Stimulated activated CD8-positive, alpha-beta memory T cell treated with anti-CD3 and anti-CD28 coated beads, Interleukin-15, amount 100 ng/mL, for 48 hours (primary cell): ENCODE data around the gene PHF10.

ENCODE experiments used
- DNase-seq, 2 donors: peaks; one replicate each; pipeline ENCODE4 v3.0.0-alpha.2; 2020; ENCODE audit warnings: low read depth in 2 of 2

The PHF10 gene

DNA sequence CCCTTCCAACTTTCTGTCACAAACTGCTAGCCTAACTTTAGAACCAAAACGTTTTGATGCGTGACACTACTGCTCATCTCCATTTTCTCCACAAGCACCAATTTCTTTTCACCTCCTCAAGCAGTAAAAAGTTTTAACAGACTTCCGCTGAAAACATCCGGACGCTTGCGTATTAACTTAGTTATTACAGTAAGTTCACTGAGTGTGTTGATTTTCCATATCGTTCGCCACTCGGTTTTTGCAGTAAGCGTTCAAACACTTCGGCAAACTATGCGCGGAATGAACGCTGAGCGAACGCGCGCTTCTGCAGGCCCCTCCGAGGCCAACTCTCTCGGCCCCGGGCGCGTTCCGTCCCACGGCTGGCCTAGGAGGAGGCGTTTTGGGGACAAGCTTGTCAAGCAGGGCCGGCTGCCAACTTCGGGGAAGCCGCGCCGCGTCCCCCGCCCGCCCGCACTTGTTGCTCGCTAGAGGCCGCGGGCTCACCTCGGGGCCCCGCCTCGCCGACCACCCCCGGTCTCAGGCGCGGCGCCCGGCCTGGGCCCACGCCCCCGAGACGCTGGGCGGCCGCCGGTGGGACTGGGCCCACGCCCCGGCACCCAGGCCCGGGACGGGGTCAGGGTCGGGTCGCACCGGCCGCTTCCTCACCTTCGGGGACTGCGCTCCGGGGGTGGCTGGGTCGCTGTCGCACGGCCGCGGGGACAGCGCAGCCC is 945 bp downstream of the PHF10 start:
- peak; percentile 49 to 50 for DNase-seq

DNA sequence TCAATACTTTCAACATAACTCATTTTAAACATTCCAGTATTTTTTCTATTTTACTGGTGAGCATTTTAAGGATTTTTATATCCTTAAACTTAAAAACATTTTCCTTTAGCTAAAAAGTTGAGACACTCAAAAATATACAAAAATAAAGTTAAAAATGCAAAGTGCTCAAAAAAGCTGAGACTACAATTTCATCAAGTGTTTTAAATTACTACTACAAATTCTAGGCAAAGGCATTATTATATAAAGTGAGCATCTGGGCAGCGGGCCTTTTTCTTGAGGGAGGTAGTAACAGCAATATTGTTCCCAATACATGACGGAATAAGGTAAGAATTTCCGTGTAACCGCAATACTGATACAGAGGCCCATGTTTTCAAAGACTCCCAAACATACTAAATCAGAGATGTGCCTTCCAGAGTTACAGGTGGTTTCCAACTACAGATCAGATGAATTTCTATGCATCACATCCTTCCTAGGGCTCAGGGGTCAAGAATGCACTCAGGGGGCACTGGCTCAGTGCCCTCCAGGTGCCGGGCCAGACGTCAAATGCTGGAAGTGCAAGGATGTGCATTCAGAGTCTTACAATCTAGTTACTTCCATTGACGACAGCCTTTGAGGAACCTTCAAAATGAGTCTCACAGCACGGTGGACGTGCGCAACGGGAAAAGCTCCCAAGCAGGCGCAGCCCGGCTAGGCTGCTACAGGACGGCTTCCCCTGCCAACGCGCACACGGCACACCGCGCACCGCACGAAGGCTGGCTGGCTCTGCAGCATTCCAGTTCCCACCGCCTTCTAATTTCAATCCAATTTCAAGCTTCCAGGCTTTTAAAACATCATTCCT is 1.7 kb downstream of the PHF10 start:
- peak in 1 of 2 donors; percentile 9 for DNase-seq

DNA sequence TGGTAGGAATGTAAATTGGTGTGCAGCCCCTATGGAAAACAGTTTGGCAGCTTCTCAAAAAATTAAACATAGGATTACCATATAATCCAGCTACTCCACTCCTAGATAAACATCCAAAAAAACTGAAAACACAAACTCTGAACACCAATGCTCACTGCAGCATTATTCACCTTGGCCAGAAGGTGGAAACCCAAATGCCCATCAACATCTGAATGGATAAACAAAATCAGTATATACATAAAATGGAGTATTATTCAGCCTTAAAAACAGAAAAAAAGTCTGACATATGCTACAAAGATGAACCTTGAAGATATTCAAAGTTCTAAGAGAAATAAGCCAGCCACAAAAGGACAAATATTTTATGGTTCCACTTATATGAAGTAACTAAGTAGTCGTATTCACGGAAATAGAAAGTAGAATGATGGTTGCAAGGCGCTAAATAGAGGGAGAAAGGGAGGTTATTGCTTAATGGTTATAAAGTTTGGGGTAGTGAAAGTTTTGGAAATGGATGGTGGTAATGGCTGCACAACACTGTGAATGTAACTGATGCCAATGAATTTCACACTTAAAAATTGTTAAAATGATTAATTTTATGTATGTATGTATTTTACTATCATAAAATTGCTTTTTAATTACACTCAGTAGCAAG is 4.0 kb downstream of the PHF10 start:
- no peak for DNase-seq

DNA sequence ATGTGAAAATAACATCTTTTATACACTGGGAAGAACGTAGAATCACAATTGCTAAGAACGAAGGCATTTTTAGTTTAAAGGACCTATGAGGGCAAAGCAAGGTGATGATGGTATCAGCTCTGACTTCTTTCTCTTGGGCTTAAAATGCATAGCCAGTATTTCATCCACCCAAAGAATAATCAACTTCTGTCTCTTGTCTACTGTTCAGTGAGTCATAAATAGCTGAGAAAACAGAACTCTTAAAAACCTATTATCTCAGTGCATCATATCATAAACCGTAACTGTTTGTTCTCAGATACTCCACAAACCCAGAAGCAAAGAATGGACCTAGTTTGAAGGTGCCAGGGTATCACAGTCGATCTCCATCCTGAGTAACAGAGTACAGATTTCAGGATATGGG is 5.2 kb downstream of the PHF10 start:
- no peak for DNase-seq

DNA sequence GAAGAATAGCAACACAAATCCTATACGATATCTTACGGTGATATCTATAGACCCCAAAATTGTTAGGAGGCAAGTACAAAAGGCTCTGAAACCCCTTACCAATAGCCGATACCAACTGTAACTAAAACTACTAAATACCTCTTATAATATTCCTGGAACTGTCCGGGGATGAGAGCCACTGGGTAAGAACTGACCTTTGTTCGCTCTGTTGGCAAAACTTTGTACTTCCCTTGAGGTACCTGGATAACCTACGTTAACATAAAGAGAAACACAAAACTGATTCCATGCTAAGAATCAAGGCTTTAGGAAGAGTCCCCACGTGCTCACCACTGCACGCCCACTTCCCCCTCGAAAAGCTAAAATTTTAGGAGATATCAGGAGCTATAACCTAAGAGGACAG is 9.7 kb downstream of the PHF10 start:
- no peak for DNase-seq

DNA sequence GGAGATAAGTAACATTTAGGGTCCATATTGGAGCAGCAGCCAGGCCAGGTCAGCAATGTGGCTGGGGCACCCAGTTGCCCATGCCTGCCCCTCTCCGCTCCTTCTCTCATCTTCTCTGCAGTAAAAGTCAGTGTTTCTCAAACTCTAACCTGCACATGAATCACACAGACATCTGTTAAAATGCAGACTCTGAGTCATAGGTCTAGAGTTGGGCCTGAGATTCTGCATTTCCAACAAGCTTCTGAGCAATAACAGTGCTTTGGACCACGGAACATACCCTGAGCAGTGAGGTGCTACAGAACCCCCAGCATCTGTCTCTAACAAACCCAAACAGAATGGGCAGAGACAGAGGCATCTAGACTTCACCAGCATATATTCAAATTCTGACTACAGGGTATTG is 10.1 kb downstream of the PHF10 start:
- no peak for DNase-seq

DNA sequence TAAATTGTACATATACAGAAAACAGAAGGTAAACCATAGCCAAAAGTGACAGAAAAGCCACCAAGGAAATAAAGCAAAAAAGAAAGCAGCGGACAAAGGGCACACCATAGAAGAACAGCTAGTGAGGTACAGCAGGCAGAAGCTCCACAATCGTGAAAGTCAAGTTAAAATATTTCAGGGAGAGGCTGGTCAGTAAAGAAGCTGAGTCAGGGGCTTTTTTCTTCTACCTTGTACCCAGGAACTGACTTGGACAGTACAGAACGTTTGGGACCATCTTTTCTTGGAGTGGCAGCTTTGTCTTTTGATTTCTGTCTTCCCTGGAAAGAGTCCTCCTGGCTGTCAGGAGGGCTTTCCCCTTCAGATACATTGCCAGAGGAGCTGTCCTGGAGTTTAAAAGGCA is 14.3 kb downstream of the PHF10 start:
- no peak for DNase-seq

DNA sequence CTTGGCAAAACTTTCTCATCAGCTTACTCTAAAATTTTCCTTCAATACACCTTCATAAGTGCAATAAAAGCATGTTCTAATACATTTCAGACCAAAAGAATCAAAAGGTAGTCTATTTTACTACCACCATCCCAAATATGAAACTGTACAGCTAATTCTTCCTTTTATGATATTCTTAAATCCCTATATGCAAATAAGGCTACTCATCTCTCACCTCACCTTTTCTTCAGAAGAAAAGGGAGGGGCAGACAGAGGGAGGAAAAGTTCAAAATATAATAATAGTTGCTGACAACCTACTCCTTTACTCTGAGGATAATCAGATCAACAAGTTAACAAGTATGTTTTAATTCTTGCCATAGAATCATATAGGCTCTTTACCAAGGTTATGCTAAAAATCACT is 15.0 kb downstream of the PHF10 start:
- no peak for DNase-seq

DNA sequence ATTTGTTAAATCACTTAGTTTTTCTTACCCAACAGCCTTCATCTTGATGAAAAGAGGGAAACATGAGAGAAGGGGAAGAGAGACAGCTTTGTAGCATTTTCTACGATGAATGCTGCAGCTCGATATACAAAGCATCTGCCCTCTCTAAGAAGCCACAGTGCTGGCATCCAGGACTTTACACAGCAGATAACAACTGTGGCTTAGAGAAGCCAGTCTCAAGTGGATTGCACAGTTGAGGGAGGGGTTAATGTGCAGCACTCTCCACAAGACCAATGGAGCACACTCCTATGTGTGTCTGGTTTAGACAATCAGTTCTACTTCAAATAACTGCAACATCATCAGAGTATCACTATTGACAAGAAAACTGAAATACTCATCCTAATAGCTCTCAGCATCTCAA is 16.5 kb downstream of the PHF10 start:
- DNase-seq: no peak

DNA sequence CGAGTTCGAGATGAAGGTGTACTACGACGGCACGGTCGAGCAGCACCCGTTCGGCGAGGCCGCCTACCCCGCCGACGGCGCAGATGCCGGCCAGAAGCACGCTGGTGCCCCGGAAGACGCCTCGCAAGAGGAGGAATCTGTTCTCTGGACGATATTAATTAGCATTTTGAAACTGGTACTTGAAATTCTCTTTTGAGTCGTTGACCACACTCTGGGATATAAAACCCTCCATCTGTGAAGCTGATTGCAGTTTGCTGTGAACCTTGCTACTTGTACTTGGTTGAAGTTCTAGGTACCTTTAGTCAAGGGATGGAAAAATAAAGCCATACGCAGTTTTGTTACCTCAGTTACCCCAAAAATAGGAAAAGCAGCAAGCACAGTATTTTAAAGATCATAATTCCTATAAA is 21.5 kb downstream of the PHF10 start:
- no peak for DNase-seq

DNA sequence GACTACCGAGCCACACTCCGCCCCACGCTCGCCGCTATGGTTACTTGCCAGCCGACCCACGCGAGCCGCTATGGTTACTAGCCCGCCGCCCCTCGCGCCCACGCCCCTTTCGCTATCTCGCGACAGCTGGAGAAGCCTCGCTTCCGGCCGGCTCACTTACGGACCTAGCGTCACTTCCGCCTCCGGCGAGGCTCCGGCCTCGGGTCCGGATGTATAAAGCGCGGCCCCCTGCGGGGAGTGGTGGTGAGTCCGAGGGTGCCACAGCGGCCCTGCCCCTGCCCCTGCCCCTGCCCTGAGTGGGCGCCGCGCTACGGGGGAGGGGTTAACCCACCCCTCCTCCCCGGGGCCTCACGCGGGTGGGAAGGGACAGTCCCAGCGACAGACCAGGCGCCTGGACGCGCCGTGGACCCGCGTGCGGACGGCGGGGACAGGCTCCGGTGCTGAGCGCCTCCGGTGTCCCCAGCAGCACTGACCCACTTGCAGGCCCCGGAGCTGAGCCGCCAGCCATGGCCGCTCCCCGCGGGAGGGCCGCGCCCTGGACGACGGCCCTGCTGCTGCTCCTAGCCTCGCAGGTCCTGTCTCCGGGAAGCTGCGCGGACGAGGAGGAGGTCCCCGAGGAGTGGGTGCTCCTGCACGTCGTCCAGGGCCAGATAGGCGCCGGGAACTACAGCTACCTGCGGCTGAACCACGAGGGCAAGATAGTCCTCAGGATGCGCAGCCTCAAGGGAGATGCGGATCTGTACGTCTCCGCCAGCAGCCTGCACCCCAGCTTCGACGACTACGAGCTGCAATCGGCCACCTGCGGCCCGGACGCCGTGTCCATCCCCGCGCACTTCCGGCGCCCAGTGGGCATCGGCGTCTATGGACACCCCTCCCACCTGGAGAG is 22.1 kb downstream of the PHF10 start, which contains the start of the genes C6orf120 and WDR27:
C6orf120 (plus strand) TSS at position 173 of the 886 bp plus-strand sequence; CDS start at position 507, 334 bp downstream.
WDR27 (minus strand) TSS at position 76 of the 886 bp plus-strand sequence. CDS start 13,024 bp downstream, outside the sequence.
- DNase-seq: peak; percentile 97 to 98

DNA sequence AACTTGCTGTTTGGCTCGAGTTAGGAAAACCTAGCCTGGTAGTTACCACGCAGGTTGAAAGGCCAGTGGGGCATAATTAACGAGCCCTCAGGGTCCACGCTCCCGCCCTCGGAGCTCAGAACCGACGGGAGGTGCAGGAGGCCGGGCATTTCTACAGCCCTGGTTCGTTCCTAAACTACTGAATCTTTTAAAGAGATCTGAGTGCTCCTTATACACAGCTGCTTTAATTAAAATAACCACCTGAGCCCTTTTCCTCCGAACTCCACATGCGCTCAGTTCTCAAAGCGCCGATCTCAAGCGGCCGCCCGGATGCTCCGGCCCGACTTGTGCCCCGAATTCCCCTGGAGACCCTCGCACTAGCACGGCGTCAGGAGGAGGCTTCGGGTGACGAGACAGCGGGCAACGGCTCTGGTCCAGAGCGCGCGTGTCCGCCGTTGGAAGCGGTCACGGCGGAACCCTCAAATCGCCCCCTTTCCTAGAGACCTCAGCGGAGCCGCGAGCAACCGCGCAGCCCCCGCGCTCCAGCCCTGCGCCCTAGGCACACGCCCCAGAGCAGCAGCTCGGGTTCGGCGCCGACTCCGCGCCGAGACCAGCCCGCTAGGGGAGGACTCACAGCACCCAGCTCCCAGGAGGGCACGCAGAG is 22.9 kb downstream of the PHF10 start:
- no peak for DNase-seq

DNA sequence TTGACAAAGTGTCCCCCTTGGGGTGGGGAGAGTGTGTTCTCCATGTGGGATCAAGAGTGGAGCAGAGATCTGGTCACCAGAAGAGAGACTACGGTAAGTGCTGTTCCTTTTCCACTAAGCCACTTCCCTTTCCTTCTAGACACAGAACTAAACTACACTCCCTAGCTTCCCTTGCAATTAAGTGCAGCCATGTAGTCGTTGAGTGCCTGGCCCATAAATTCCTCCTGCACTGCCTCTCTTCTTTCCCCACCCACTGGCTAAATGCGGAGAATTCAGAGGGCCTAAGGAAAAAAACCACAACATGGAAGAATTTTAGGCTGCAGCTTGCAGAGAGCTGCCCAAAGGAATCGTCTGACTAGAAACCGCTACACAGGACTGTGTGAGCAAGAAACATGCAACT is 24.0 kb downstream of the PHF10 start:
- DNase-seq: no peak

DNA sequence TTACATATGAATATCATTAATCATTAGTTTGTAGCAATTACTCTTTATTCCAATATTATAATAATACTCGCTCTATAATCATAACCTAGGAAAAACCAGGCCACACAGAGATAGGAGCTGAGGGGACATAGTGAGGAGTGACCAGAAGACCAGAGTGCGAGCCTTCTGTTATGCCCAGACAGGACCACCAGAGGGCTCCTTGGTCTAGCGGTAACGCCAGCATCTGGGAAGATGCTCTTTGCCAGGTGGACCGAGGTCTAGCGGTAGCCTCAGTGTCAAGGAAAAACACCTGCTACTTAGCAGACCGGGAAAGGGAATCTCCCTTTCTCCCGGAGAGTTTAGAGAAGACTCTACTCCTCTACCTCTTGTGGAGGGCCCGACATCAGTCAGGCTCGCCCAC is 27.2 kb downstream of the PHF10 start:
- DNase-seq: peak in 1 of 2 donors; percentile 7

DNA sequence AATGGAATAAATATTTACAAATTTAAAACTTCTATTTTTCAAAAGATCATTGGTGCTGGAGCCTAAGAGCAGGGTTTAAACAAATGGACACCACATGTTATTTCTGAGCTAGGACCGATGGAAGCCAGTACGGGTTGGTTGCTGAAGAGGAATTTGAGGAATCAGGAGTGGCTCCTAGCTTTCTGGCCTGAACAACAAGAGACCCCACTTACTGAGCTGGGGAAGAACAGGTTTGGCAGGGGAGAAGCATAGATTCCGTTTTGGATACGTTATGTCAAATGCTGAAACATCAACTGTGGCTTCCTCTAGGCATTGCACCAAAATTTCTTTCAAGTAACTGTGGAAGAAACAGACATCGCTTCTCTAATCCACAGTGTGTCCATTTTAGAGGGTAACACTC is 29.2 kb downstream of the PHF10 start:
- no peak for DNase-seq

DNA sequence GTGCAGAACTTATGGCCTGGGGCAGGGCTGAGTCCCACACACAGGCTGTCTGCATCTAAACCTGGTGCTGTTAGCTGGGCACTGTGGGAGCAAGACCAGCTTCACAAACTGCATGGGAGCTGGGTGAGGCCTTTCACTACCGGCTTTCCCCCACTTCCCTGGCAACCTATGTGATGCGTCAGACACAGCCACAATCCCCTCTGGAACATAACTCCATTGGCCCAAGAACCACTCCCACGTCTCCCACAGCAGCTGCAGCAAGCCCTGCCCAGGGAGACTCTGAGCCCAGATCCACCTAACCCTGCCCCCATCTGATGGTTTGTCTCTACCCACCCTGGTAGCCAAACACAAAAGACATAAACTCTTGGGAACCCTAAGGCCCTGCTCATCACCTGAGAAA is 31.8 kb downstream of the PHF10 start:
- no peak for DNase-seq

DNA sequence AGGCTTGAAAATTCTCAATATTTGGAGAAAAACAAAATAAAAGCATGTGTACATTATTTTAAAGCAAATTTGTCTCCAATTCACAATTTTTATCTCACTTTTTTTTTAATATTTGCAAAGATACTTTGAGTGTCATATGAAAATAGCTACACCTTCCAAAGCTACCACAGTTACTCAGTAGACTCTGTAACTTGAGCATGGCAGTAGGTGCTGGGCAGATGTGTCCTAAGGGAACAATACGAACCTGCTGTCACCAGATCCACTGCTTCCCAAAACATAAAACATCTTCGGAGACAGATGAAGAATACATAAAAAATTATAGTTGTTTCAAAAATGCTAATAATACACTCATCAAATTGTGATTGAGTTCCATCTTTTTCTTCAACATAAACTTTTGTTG is 33.0 kb downstream of the PHF10 start:
- DNase-seq: no peak

DNA sequence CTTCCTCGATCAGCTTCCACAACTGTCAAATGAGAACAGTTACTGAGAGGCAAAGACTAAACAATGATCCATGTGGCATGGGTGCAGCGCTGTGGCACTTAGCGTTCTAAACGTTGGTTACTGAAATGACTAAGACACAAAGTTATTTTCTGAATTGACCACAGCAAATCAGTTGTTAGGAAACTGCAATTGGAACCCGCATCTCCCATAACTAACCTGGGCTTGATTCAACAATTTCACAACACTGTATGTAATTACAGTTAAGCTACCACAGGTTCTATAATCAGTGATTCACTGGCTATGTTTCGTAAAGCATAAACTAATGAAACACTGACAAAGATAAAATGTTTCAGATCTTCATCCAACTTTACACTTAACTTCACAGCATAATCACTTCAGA is 35.0 kb downstream of the PHF10 start:
- no peak for DNase-seq

DNA sequence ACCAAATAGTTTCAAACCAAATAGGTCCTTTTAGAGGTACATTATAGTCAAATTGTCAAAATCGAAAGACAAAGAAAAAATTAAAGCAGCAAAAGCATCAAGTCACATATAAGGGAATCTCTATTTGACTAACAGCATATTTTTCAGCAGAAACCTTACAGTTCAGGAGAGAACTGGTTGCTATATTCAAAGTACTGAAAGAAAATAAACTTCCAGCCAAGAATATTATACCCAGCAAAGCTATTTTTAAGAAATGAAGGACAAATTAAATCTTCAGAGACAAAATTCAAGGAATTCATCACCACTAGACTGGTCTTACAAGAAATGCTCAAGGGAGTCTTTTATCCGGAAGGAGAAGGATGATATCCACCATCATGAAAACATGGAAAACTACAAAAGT is 38.4 kb downstream of the PHF10 start:
- no peak for DNase-seq

DNA sequence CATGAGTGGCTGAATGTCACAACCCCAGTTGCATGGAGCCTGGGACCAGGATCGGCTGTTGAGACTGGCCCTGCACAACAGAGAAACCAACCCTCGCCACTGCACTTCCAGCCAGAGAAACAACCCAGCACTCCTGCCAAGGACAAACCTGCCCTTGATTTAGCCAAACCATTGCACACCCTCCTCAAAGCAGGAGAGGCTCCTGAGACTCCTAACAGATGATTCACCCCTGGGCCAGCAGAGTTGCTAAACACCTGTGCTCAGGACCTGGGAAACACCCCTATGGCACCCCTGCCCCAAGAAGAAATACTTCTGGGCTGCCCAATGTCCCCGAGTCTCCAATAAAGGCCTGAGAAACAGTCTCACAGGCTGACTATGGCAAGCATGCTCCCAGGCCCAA is 40.2 kb downstream of the PHF10 start:
- no peak for DNase-seq

DNA sequence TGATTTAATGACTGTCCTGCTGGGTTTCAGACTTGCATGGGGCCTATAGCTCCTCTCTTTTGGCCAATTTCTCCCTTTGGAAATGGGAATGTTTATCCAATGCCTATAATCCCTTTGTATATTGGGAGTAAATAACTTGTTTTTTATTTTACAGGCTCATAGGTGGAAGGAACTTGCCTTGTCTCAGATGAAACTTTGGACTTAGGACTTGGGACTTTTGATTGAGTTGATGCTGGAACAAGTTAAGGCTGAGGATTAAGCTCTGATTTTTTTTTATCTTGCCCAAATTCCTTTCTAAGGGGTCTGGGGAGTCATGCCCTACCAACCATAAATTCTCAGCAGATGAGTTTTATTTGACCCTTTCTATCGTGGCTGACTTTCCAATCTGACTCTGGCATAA is 46.0 kb downstream of the PHF10 start:
- DNase-seq: no peak
